Measurements from ENCODE around the gene MFAP4.

The MFAP4 gene

DNA sequence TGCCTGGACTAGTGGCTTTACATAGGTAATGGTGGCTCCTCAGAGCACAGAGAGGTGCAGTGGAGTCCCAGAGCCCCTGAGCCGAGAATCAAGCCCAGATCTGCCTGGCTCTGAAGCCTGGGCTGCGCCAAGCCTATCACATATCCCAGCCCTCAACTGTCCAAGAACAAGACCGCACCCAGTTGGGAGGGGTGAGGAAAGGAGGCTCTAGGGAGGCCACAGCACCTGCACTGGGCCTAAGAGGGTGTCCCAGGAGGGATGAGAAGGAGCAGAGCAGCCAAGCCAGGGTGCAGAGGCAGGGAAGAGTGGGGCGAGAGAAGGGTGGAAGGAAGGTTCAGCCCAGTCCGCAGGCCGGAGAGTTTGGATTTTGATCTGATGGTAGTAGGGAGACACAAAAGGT, 23.1 kb upstream of the MFAP4 start:
- DNase-seq (ENCODE audit: low read depth in 3 of 3) = no peak

DNA sequence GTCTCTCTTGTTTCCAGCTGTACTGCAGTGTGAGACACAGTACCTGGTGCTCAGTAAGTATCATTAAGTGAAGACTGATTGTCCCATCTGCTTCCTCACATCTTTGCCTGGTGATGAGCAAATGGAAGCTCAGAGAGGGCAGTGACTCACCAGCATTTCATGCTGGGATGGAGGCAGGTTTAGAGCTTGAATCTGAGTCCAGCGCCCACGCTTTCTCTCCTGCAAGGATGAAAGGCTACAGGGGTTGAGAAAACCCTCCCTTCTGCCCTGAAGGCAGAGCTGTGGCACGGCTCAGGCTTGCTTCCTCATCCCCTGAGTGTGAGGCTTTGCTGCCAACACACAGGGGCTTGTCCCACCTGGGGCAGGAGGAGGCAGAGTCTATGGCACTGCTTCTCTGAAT, 22.5 kb upstream of the MFAP4 start:
- no peak for DNase-seq (ENCODE audit: low read depth in 3 of 3)

DNA sequence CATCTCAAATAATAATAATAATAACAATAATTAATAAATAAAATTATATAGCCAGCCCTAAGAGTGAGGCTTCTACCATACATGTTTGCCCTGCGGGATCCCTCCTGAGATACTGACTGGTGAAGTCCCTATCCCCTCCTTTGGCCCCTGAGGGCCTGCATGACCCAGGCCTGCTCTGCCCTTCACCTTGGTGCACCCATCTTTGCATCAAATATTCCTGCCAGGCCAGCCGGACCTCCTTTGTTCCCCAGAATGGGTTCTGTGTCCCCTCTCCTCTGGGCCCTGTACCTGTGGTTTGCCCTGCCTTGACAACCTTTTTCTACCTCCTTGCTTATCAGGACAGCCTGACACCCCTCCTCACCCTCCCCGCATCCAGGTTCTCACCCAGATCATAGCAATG, 22.1 kb upstream of the MFAP4 start:
- no peak for DNase-seq (ENCODE audit: low read depth in 3 of 3)

DNA sequence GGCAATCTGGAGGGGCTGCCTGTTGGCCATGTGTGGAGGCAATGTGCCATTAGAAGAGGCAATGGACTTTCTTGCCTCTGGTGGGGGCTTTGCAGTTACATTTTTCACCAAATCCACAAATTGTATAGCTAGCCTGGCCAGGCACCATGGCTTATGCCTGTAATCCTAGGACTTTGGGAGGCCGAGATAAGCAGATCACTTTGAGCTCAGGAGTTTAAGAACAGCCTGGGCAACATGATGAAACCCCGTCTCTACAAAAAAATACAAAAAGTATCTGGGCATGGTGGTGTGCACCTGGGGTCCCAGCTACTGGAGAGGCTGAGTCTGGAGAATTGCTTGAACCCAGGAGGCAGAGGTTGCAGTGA, 21.3 kb upstream of the MFAP4 start:
- no peak for DNase-seq (ENCODE audit: low read depth in 3 of 3)

DNA sequence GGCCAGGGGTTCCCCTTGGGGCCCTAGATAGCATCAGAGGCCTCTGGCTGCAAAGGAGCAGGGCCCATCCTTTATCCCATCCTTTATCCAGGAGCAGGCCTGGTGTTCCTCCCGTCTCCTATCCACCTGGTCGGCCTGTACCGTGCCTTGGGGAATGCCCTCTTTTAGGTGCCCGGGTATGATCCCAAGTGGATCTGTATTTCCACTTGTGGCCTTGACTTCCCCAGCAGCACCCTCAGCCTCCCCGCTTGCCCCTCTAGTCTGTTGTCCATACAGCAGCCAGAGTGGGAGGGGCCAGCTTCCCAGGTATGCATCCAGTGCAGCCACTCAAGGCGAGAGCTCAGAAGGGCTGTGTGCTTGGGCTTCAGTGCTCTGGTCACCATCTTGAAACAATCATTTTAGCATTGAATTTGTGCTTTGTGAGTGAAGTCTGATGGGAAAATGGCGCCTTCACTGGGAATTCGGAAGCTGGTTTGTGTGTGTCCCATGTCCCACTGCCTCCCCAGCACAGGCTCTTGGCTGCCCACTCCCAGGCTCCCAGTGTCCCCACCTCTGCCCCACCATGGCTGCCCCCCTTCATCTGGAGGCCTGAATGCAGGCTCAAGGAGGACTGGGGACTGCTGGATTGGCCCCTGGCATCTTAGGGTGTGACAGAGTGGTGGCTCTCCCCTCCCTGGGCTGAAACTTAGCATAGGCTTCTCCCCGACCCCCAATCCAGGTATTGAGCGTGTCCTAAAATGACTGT, 20.8 kb upstream of the MFAP4 start:
- DNase-seq (ENCODE audit: low read depth in 3 of 3) = no peak

DNA sequence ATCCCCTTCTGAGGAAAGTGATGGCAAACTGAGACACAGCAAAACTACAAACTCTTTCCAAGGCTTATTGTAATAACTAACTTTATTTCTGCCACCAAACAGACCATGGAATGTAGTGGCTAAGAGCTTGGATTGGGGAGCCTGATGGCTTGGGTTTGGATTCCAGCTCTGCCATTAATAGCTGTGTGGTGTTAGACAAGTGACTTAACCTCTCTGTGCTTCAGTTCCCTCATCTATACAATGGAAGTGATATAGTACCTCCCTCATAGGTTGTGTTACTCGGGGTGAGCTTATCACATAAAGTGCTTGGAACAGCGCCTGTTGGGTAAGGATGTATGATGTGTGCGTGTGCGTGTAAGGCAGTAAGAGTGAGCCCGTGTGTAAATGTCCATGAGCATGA, 18.1 kb upstream of the MFAP4 start:
- no peak for DNase-seq (ENCODE audit: low read depth in 3 of 3)

DNA sequence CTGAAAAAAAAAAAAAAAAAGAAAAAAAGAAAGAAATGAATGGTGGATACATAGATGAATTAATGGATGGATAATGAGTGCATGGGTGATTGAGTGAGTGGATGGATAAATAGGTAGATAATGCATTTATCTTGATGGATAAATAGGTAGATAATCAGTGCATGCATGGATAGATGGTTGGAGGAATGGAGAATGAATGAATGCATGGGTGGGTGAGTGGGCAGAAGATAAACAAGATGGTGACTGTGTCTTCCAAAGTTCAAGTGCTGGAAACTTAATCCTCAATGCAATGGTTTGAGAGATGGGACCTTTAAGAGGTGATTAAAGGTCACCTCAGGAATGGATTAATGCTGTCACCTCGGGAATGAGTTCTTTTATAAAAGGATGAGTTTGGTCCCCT, 17.3 kb upstream of the MFAP4 start:
- no peak for DNase-seq (ENCODE audit: low read depth in 3 of 3)

DNA sequence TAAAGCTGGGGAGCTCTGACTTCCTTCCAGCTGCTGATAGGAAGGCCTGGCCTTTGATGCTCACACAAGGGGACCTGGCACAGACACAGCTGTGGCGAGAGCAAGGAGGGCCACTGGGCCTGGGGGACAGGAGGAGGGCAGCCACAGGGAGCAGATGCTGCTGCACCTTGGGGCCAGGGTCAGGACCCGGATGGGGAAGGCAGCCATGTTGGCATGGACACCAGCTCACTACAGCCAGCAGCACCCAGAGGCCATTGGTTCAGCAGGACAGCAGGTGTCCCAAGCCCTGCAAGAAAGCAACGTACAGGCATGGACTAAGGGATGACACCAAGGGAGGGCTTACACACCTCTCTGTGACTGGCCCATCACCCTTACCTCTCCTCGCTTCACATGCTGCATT, 16.0 kb upstream of the MFAP4 start:
- DNase-seq (ENCODE audit: low read depth in 3 of 3) = no peak

DNA sequence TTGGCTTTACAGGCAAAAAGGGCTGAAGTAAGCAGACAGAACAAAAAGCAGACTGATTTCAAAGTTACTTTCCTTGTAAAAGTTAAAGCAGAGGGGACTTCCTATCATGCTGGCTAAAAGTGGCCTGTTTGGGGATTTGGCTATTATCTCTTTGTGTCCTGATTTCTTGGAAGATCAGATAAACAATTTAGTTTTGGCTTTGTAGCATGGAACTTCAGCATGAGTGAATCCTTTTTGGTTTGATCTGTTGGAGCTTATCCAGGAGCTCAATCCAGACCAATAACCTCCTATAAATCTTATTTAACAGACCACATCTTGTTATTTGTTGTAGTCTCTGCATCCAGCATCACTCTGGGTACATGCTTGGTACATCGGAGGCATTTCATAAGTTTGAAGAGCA, 15.2 kb upstream of the MFAP4 start:
- DNase-seq (ENCODE audit: low read depth in 3 of 3) = no peak

DNA sequence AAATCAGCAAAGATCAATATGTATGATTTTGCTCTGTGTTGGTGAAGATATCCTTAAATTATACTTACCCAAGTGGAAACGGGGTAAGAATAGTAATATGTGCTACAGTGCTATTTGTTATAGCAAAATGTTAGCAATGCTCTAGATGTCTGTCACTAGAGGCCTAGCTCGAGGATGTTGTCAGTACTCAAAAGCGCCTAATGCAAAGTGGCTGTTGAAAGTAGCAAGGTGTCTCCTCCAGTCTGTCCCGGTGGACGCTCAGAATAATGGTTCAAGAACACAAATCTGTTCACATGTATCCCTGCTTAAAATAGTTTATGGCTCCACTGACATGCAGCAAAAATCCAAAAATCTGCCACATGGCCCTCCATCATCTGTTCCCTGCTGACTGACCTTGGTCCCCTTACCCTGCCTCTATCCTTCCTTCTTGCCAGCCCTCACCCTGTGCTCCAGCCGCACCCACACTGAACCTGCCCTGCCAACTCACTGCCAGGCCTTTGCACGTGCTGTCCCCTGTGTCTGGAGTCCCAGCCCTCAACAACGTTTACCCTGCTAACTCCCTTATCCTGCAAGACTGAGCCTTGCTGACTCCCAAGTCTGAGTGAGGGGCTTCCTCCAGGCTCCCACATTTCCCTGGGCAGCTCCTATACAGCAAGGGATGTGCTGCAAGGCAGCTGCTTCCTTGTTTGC, 14.5 kb upstream of the MFAP4 start:
- DNase-seq (ENCODE audit: low read depth in 3 of 3) = no peak

DNA sequence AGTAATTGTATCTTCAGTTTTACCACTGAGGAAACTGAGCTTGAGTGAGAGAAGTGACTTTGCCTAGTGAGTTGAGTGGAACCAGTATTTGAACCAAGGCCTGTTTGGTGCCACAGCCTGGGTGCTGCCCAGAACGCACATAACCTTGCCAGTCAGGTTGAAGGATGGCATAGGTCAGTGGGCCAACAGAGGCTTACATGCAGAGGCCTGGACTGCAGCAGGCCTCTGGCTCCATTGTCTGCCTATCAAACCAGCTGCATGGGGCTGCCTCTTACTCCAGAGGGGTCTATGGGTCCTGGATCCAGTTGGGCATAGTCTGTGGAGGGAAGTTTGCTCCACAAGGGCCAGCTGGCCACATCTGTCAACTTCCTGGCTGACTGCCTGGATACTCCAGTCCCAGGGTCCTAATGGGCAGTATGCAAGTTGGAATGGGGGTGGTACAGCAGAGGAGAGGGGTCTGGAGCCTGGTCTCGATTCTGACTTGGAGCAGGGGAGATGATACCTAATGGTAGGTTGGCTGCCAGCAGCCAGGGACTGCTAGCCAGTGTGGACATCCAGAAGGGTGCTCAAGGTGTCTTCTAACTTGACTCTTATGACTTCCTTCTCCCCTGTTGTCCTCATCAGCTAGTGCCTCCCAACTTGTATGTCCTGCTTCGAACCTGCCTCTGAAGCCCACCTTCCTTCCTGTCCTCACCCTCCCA, 12.9 kb upstream of the MFAP4 start:
- no peak for DNase-seq (ENCODE audit: low read depth in 3 of 3)

DNA sequence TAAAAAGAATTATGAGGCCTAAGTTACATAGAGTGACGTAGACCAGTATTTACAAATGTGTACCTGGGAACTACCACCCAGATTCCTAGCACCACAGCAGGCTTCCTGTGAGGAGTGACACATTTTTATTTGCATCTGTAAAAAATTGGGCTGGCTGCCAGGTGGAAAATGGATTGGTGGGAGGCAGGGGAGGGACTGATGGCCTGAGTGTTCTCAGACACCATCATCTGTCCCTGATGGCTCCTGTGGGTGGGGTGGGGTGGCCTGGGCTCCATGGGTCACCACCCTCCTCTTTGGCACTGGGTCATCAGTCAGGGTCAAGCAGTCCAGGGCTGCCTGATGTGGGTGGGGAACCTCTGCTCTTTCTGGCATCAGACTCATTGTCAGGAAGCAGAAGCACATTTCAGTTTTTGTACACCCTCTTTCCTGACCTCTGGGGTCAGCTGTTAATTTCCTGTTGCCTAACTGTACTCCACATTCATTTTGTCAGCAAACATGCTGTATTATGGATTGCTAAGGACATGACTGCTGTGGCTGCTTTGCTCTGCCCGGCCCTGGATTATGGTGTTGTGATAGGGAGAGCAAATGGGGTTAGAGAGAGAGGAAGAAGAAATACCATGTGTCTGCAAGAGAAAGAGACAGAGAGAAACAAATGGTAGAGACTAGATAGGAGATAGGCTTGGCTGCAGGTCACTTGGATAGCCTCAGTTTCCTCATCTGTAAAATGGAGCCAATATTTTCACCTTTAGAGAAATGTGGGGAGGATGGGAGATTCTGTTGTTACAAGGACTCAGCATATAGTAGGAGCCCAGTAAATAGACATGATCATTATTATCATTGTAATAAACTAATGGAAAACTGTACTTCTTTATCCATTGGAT, 11.6 kb upstream of the MFAP4 start:
- no peak for DNase-seq (ENCODE audit: low read depth in 3 of 3)

DNA sequence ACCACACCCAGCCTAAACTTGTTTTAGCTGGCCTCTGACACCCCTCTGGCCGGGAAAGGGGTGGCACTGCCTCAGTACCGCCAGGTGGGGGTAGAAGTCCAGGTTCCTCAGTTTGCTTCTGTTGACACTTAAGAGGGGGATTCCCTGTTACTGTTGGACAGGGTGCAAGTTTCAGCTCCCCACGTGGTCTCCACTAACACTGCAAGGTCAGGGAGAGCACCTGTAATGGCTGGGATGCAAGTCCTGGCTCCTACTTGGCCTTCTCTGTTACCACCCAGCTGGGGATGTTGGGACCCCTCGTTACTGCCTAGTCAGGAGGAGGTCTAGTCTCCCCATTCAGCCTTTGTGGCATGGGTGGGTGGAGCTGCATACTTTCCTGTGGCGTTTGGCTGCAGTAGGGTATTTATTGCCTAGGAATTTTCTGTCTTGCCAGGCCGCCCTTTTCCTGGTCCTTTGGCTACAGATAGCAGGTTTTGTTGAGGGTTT, 10.6 kb upstream of the MFAP4 start:
- no peak for DNase-seq (ENCODE audit: low read depth in 3 of 3)

DNA sequence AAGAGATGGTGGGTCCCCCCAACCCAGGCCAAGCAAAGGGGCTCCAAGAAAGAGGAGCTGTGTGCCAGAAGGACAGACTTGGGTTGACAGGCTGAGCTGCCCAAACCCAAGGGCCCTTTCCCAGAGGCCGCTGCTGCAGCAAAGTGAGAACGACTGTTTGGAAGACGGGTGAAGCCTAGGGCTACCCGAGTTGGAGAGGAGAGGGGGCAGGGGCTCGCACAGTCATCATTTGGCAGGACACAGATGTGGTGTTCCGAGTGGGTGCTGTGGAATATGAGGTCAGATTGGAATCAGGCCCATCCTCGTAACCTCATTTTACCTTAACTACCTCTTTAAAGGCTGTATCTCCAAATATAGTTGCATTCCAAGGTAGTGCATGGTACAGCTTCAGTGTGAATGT, 5.3 kb upstream of the MFAP4 start:
- DNase-seq (ENCODE audit: low read depth in 3 of 3) = no peak

DNA sequence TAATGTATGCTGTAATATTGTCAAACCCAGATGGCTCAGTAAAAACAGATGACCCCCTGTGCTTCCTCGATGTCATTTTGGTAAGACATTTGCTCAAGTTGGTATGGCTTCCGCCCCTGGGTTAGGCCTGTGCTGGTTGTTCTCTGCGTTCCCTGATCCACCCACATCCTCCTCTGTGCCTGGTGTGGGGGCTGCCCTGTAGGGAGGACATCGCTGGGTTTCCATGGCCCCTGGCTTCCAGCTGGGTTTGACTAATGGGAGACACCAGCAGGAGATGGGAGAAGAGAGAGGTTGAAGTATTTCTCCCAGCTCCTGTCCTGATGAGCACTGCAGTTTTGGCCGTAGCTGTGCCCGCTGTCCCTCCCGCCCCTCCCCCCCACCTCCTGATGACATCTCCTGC, 4.4 kb upstream of the MFAP4 start:
- no peak for DNase-seq (ENCODE audit: low read depth in 3 of 3)

DNA sequence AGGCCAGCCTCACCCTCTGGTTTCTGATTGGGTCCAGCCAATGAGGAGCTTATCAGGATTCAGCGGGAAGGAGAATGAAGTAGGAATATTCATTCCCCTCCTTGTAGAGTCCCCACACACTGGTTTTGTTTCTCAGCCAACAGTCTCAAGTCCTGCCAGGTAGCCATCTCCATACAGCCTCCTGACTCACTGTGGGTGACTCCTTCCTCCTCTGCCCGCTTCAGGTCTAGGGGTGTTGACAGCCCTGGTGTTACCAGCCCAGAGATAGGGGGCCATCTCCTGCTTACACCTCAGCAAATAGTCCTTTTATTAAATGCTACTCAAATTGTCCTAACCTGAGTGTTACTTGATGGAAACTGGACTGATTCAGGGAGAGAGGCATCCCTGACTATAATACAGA, 4.0 kb upstream of the MFAP4 start:
- no peak for DNase-seq (ENCODE audit: low read depth in 3 of 3)

DNA sequence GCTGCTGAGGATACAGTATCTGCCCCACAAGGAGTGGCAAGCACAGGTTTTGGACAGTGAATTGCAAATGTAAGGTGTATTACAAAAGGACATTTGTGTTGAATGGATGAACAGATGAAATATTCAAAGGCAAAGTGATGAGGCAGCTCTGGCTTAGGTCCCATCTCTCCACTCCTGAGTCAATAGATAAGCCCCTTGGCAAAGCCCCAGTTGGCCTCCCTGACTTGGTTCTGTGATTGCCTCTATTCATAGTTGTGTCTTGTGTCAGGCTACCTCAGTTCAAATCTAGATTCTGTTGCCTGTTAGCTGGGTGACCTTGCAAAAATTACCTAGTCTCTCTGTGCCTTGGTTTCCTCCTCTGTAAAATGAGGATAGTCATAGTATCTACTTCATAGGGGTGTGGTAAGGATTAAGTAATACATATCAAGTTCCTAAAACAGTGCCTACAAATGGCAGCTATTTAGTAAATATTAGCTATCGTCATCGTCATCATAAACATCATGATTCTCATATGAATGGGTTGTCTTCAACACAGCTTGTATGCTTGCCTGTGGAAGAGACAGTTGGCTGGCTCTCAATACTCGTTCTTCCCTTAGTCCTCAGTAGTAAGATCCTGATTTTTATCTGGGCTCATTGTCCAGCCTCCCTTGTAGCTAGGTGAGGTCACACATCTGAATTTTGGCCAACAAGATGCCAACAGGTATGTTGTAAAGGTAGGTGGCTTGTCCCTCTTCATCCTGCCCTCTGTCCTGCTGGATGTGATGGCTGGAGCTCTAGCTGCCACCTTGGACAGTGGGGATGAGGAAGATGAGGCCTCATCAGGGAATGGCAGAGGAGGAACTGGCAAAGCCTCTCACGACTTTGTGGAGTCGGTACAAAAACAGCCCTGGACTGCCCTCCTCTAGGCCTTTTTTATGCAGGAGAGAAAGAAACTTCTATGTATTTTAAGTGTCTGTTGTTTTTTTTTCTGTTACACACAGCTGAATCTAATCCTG, 2.1 kb upstream of the MFAP4 start:
- DNase-seq (ENCODE audit: low read depth in 3 of 3) = no peak

DNA sequence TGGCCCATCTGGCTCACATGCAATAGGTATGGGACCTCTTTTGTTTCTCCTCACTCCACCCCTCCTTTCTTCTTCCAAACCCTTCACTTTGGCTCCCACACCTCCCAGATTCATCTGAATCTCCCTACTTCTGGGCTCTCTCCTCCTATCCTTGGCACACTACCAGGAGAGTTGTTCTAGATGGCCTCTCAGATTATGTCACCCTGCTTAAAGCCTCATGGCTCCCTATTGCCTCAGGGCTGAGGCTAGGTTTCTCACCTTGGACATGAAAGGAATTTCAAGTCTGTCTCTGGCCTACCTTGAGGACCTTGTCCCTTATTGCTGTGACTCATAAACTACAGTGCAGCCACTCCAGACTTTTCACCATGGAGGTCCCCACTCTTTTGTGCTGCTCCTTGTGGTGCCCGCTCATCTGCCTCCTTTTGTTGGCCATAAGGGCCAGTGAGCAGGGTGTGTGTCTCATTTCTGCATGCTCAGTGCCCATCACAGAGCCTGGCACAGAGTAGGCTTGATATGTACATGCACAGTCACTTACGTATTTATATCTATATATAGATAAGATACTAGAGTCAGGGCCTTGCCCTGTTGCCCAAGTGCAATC, 1.0 kb upstream of the MFAP4 start:
- no peak for DNase-seq (ENCODE audit: low read depth in 3 of 3)

DNA sequence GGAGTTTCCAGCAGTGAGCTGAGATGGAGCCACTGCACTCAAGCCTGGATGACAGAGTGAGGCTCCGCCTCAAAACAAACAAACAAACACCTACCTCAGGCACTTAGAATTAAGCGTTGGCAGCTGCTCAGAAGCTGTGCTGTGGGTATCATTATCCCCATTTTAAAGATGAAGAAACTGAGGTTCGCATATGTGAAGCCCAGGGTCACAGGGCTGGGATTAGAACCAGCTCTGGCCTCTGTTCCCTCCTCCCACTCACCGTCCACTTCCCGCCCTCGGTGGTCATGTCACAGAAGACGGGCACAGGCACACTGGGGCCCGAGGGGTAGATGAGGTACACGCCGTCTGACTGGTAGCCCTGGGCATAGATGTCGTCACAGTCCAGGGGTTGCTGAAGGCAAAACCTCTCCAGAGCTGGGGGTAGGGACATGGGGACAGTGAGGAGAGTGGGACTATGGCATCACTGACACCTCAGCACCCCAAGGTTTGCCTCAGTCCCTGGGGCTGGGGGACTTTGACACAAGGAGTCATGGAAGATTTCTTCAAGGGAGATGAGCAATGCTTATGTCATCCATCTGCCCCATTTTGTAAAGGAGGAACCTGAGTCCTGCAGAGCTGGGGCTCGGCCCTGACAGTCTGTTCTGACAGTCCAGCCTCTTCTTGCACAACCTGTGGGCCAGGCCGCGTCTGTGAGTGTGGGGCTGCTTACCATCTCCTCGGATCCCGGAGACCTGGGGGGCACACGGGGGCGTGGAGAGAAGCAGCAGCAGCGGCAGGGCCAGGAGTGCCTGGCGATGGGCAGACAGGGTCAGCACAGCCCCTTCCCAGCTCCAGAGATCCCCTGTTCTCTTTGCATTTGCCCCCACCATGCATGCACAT, 700 bp downstream of the MFAP4 start:
- DNase-seq (ENCODE audit: low read depth in 3 of 3) = no peak
